Measurements from ENCODE around the gene PACS2. TPM values are rescaled to one million over a fixed set of nuclear protein-coding genes. Genes with fewer than 3 reads are reported as not detected.

PACS2 gene
- total RNA-seq, 1 donor from 2014 or later, result 22.5 TPM

DNA sequence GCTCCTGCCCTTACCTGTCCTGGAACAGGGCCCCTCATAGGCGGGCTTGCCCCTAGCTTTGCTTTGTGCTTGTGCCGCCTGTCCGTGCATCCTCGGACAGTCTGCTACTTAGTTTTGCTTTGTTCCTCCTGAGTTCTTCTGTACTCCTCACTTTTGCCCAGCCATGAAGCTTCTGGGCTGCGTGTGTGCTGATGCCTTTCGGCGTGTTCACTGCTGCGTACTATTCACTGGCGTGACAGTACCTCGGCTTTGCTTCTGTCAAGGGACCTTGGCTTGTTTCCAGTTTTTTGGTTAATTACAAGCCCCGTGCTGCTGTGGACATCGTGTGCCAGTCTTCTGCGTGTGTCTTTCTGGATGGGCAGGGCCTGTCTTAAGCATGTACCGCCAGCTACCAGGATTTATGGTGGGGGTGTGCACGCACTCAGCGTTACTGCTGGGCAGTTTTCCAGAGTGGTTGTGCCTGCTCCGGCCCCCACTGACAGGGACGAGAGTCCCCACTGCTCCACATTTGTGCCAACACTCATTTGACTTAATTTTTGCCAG, 2.5 kb downstream of the PACS2 start:
- no peak overlapping the region for H3K27ac Mint-ChIP-seq
- no peak overlapping the region for H3K4me2 ChIP-seq
- H3K4me1 ChIP-seq, result no peaks in the 10 kb centered on the region

DNA sequence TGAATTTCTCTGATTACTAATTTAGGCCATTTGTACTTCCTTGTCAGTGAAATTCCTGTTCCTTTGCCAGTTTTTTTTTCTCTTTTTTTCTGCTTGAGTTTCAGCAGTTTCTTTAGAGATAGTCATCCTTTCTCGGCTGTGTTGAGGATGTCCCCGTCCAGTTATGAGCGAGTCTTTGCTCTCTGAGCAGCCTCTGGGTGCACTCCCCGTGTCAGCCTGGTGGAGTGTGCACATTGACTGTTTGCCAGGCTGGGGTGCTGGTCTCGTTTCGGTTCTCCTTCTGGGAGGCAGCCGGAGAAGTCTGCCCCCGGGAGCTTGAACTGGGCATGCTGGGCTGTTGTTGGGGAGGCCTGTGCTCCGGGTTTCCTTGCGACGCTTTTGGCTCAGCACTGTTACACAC, 3.0 kb downstream of the PACS2 start:
- Histone ChIP-seq H3K79me2 (ENCODE audit: low read depth) (peaks cover 67% of the 10 kb centered on the region), H4K20me1 (ENCODE audit: low read depth) (peaks cover 36% of the 10 kb centered on the region), H2AFZ (replicated peaks) (no peak overlapping the region), H3K9ac (no peak overlapping the region), H3K36me3 (no peaks in the 10 kb centered on the region), H3K27me3 (peaks cover 28% of the 10 kb centered on the region), H3K4me2 (no peak overlapping the region), H3K4me1 (no peaks in the 10 kb centered on the region), H3K9me3 (ENCODE audit: low read depth) (no peaks in the 10 kb centered on the region), H3K27ac (no peak overlapping the region), H3F3A (ENCODE audit: low read depth) (peaks cover 20% of the 10 kb centered on the region), H3K4me3 (no peak overlapping the region)
- Mint-ChIP-seq H3K4me1 (peaks cover 22% of the 10 kb centered on the region), H3K27me3 (ENCODE audit: insufficient read depth, low read depth) (peaks cover 2% of the 10 kb centered on the region), H3K27ac (no peak overlapping the region), H3K36me3 (peaks cover 7% of the 10 kb centered on the region), H3K9me3 (no peaks in the 10 kb centered on the region), H3K4me3 (peak overlapping the region; percentile 73)
- TF ChIP-seq, protein P1, sequence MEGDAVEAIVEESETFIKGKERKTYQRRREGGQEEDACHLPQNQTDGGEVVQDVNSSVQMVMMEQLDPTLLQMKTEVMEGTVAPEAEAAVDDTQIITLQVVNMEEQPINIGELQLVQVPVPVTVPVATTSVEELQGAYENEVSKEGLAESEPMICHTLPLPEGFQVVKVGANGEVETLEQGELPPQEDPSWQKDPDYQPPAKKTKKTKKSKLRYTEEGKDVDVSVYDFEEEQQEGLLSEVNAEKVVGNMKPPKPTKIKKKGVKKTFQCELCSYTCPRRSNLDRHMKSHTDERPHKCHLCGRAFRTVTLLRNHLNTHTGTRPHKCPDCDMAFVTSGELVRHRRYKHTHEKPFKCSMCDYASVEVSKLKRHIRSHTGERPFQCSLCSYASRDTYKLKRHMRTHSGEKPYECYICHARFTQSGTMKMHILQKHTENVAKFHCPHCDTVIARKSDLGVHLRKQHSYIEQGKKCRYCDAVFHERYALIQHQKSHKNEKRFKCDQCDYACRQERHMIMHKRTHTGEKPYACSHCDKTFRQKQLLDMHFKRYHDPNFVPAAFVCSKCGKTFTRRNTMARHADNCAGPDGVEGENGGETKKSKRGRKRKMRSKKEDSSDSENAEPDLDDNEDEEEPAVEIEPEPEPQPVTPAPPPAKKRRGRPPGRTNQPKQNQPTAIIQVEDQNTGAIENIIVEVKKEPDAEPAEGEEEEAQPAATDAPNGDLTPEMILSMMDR (IDR thresholded peaks at IDR 0.05), result no peak
- DNase-seq (ENCODE audit: low spot score), result no peak

More for the DNA sequence above, 2.5 kb downstream of the PACS2 start:
- no peak overlapping the region for H3K27ac ChIP-seq
- peaks cover 26% of the 10 kb centered on the region for H3K4me1 Mint-ChIP-seq
- H3K9me3 Mint-ChIP-seq, result no peaks in the 10 kb centered on the region
- no peaks in the 10 kb centered on the region for H3K9me3 ChIP-seq (ENCODE audit: low read depth)
- H4K20me1 ChIP-seq (ENCODE audit: low read depth), result peaks cover 33% of the 10 kb centered on the region
- H3K9ac ChIP-seq, result no peak overlapping the region
- peaks cover 20% of the 10 kb centered on the region for H3F3A ChIP-seq (ENCODE audit: low read depth)
- TF ChIP-seq, protein P1 (IDR thresholded peaks at IDR 0.05), result no peak
- TF ChIP-seq EZH2 (IDR thresholded peaks at IDR 0.05) (no peak), EZH2phosphoT487 (IDR thresholded peaks at IDR 0.05) (no peak)
- peaks cover 6% of the 10 kb centered on the region for H3K36me3 Mint-ChIP-seq
- H2AFZ ChIP-seq (replicated peaks), result no peak overlapping the region
- H3K79me2 ChIP-seq (ENCODE audit: low read depth), result peaks cover 62% of the 10 kb centered on the region
- peaks cover 2% of the 10 kb centered on the region for H3K27me3 Mint-ChIP-seq (ENCODE audit: insufficient read depth, low read depth)
- H3K4me3 ChIP-seq, result no peak overlapping the region
- DNase-seq (ENCODE audit: low spot score), result no peak
- no peaks in the 10 kb centered on the region for H3K36me3 ChIP-seq
- H3K27me3 ChIP-seq, result peaks cover 31% of the 10 kb centered on the region
- peak overlapping the region; percentile 73 for H3K4me3 Mint-ChIP-seq

DNA sequence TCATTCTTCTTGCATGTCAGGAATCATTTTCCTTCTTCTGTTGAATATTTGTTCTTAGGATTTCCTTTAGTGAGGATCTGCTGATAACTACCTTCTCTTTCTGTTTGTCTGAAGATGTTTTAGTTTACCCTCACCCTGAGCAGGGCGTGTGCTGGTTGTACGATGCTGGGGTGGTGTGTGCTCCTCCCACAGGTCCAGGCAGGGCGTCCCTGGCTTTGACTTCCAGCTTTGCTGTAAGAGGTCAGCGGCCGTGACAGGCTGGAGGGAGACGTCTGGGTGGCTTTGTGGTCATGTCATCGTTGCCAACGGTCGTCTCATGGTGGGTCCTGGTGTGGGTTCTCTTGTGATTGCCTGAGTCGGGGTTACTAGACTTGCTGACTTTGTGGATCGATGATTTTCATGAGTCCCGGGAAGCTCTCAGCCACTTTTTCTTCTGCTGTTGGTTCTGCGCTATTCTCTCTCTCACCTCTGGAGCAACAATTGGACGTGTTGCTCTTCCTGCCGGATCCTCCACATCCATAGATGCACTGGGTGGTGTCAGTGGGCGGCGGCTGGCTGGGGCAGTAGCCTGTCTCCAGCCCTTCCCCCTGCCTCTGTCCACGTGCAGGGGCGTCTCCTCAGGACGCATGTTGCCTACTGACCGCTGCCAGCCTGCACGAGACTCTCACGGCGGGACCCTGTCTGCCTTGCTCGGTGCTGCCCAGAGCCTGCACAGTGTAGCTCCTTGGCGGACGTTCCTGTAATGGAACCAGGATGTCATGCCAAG, 8.4 kb downstream of the PACS2 start:
- peaks cover 14% of the 10 kb centered on the region for H3F3A ChIP-seq (ENCODE audit: low read depth)
- no peak overlapping the region for H3K4me3 ChIP-seq
- H4K20me1 ChIP-seq (ENCODE audit: low read depth), result peaks cover 62% of the 10 kb centered on the region
- H3K36me3 ChIP-seq, result no peaks in the 10 kb centered on the region
- H3K27me3 ChIP-seq, result no peaks in the 10 kb centered on the region
- no peak for DNase-seq (ENCODE audit: low spot score)
- H3K4me1 ChIP-seq, result peaks cover 22% of the 10 kb centered on the region
- H3K27ac Mint-ChIP-seq, result peak overlapping the region; percentile 27
- H3K27ac ChIP-seq, result no peak overlapping the region
- no peaks in the 10 kb centered on the region for H3K9me3 Mint-ChIP-seq
- H3K4me3 Mint-ChIP-seq, result peak overlapping the region; percentile 22
- TF ChIP-seq EZH2phosphoT487 (IDR thresholded peaks at IDR 0.05) (no peak), EZH2 (IDR thresholded peaks at IDR 0.05) (no peak)
- TF ChIP-seq, protein P1 (IDR thresholded peaks at IDR 0.05), result no peak
- H2AFZ ChIP-seq (replicated peaks), result no peak overlapping the region
- H3K9ac ChIP-seq, result no peak overlapping the region
- peaks cover 28% of the 10 kb centered on the region for H3K4me1 Mint-ChIP-seq
- peaks cover 65% of the 10 kb centered on the region for H3K79me2 ChIP-seq (ENCODE audit: low read depth)
- no peaks in the 10 kb centered on the region for H3K9me3 ChIP-seq (ENCODE audit: low read depth)
- H3K4me2 ChIP-seq, result no peak overlapping the region
- peaks cover 7% of the 10 kb centered on the region for H3K27me3 Mint-ChIP-seq (ENCODE audit: insufficient read depth, low read depth)
- peaks cover 13% of the 10 kb centered on the region for H3K36me3 Mint-ChIP-seq
